AG04450 (cell line): ENCODE measurements around the gene ZNF516. TPM values are rescaled to one million over a fixed set of nuclear protein-coding genes. Genes with fewer than 3 reads are reported as not detected.

ENCODE experiments used
- CTCF ChIA-PET: fragments of 300-600, 350-600 bp; formaldehyde crosslinking; extraction: SDS; loops from one replicate; lab custom pipeline; 2022; ENCODE audit warnings: antibody characterized with exemption, inconsistent platforms; lab: Charles Lee
- POLR2A ChIA-PET: fragments of 350-600 bp; formaldehyde crosslinking; extraction: SDS; loops from one replicate; lab custom pipeline; 2021; ENCODE audit warnings: antibody characterized with exemption, inconsistent platforms; lab: Yijun Ruan, JAX
- DNase-seq: peaks from one replicate; pipeline ENCODE4 v3.0.0-alpha.2; 2011; ENCODE audit warnings: low read depth, low spot score
- H3K27ac ChIP-seq: one replicate; pipeline ENCODE4 v1.5.1; 2012; ENCODE audit warnings: low read depth, low read length, control low read depth
- H3K27me3 ChIP-seq: one replicate; pipeline ENCODE4 v1.6.0; 2012; ENCODE audit warnings: low read length; ENCODE audit not compliant: control insufficient read depth, insufficient read depth
- H3K4me3 ChIP-seq: 2 replicates; pipeline ENCODE4 v1.5.1; 2011; ENCODE audit warnings: mild to moderate bottlenecking, low read depth, low read length, control low read depth
- H3K9me3 ChIP-seq: 2 replicates; pipeline ENCODE4 v1.5.1; 2012; ENCODE audit warnings: low read length; ENCODE audit not compliant: control insufficient read depth, insufficient read depth
- CTCF ChIP-seq: IDR thresholded peaks from 2 replicates; pipeline ENCODE4 v1.5.1; 2011; ENCODE audit warnings: low read depth, low read length, control low read depth, inconsistent platforms
- polyA plus RNA-seq: library from polyadenylated mRNA; depleted of rRNA; stranded (reverse); fragments of >200 nt; gene quantifications from 2 replicates; pipeline ENCODE4 v1.2.3, GENCODE V29; 2011

The ZNF516 gene
- polyA plus RNA-seq, 1 experiment, result 15.5 TPM

GRCh38 chr18:76370201-76370600, 124.8 kb downstream of the ZNF516 start:
- POLR2A ChIA-PET, result no interaction called here

DNA sequence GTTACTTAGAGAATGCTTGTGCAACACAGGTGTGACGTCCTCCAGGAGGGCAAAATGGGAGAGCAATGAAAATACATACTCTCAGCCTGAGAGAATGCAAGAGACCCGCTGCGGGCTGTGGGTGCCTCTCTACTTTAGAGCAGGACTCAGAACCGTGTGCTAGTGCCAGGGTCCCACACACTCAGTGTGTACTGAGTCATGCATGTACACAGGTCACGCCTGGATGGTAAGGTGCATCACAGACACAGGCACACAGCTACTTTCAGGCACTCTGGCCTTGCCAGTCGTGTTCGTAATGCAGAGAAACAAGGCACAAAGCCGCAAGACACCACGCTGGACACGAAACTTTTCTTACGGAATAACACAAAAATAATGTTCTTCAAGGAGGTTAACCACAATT, 125.3 kb downstream of the ZNF516 start:
- POLR2A ChIA-PET, result no interaction called here
- H3K4me3 ChIP-seq, result no peak overlapping the region
- CTCF ChIA-PET, result no interaction called here
- TF ChIP-seq CTCF, result no peak
- H3K9me3 ChIP-seq, result no peaks in the 10 kb centered on the region; the same call in 1 of the 2 replicates
- DNase-seq, result no peak
- no peak overlapping the region for H3K27ac ChIP-seq
- no peaks in the 10 kb centered on the region for H3K27me3 ChIP-seq

More at GRCh38 chr18:76370201-76370600, 124.8 kb downstream of the ZNF516 start:
- no peak for DNase-seq
- CTCF ChIA-PET, result no interaction called here
- no peak overlapping the region for H3K27ac ChIP-seq
- no peak overlapping the region for H3K4me3 ChIP-seq
- no peaks in the 10 kb centered on the region; the same call in 1 of the 2 replicates for H3K9me3 ChIP-seq
- TF ChIP-seq CTCF, result no peak
- no peaks in the 10 kb centered on the region for H3K27me3 ChIP-seq

DNA sequence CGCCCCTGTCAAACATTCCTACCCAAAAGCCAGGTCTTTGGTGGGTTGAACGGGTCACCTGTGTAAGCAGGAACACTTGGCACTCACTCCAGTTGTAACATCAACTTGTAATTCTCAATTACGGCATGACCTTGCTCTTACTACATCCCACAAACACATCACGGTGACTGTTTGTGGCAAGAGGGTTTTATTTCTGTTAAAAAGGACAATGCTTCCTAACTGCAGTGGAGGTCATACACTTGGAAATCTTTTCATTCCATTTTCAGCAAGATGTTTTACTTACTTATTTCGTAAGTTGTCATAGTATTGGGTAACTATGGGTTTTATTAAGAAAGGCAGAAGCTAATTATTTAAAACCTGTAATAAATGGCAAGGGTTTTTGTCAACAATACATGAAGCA, 126.1 kb downstream of the ZNF516 start:
- no peaks in the 10 kb centered on the region; the same call in 1 of the 2 replicates for H3K9me3 ChIP-seq
- TF ChIP-seq CTCF, result no peak
- CTCF ChIA-PET, result no interaction called here
- no peaks in the 10 kb centered on the region for H3K27me3 ChIP-seq
- H3K4me3 ChIP-seq, result no peak overlapping the region
- POLR2A ChIA-PET, result no interaction called here
- no peak for DNase-seq
- H3K27ac ChIP-seq, result no peak overlapping the region

- ChIA-PET CTCF (interaction anchor here (0.6 to 1.0 kb wide), 3 partner anchors 16 to 393 kb away, joined by 3 to 6 read pairs (median 3); no protein-coding TSS in a partner anchor), POLR2A (no interaction called here)
- Histone ChIP-seq H3K27ac (no peak overlapping the region), H3K9me3 (no peaks in the 10 kb centered on the region; the same call in 1 of the 2 replicates), H3K4me3 (no peak overlapping the region), H3K27me3 (no peaks in the 10 kb centered on the region)
- no peak for TF ChIP-seq CTCF
- no peak for DNase-seq
Observed at GRCh38 chr18:76368271-76368670, 126.8 kb downstream of the ZNF516 start.

- Histone ChIP-seq H3K4me3 (no peak overlapping the region), H3K27ac (no peak overlapping the region), H3K27me3 (no peaks in the 10 kb centered on the region), H3K9me3 (no peaks in the 10 kb centered on the region; the same call in 1 of the 2 replicates)
- POLR2A ChIA-PET, result no interaction called here
- DNase-seq, result no peak
- no peak for TF ChIP-seq CTCF
- CTCF ChIA-PET, result interaction anchor here (0.6 to 1.0 kb wide), 4 partner anchors 15 to 631 kb away, joined by 3 to 6 read pairs (median 4); no protein-coding TSS in a partner anchor
Observed at GRCh38 chr18:76367168-76368125, 127.6 kb downstream of the ZNF516 start.
